Activated B cell treated with CpG ODN at 0.5 μM for 24 hours (primary cell): Measurements from ENCODE around the gene LDLRAD4. TPM values are rescaled to one million over a fixed set of nuclear protein-coding genes. Genes with fewer than 3 reads are reported as not detected.

Experiments used
- ATAC-seq: fragments of 200-7000 bp; cut with Tn5 transposase; one replicate; pipeline ENCODE4 v1.10.0; 2021; ENCODE audit warnings: low read depth, mild to moderate bottlenecking, moderate library complexity
- CTCF ChIA-PET: fragments of 350-600 bp; sonication (Branson Sonifier 250); formaldehyde crosslinking; loops from one replicate; lab custom pipeline; 2021; ENCODE audit warnings: antibody characterized with exemption; lab: Charles Lee
- POLR2A ChIA-PET: fragments of 350-600 bp; sonication (Branson Sonifier 250); formaldehyde crosslinking; loops from one replicate; lab custom pipeline; 2021; ENCODE audit warnings: antibody characterized with exemption; lab: Charles Lee
- DNase-seq: peaks from one replicate; pipeline ENCODE4 v3.0.0; 2022
- H3K27ac Mint-ChIP-seq: one replicate; pipeline ENCODE4 v1.8.0; 2020; ENCODE audit warnings: mixed read lengths
- H3K27me3 Mint-ChIP-seq: one replicate; pipeline ENCODE4 v1.8.0; 2021; ENCODE audit warnings: mixed read lengths
- H3K36me3 Mint-ChIP-seq: one replicate; pipeline ENCODE4 v1.8.0; 2021; ENCODE audit warnings: low read depth, mixed read lengths
- H3K4me1 Mint-ChIP-seq: one replicate; pipeline ENCODE4 v1.8.0; 2021; ENCODE audit warnings: mixed read lengths
- H3K4me3 Mint-ChIP-seq: one replicate; pipeline ENCODE4 v1.8.0; 2020; ENCODE audit warnings: mild to moderate bottlenecking, mixed read lengths
- H3K9me3 Mint-ChIP-seq: one replicate; pipeline ENCODE4 v1.8.0; 2020; ENCODE audit warnings: mixed read lengths
- intact Hi-C: fragments of 100-400 bp; cut with micrococcal nuclease; formaldehyde crosslinking; loops from one replicate; pipeline ENCODE4 v1.15.1; 2024
- total RNA-seq: library from RNA; stranded (reverse); gene quantifications from 2 replicates; pipeline ENCODE4 v1.2.3, GENCODE V29; 2022
- TF ChIP-seq, protein P1 (sequence below): fragments of 200-600 bp; IDR thresholded peaks from one replicate; pipeline ENCODE4 v1.8.0; 2022; ENCODE audit warnings: antibody characterized with exemption, mild to moderate bottlenecking

LDLRAD4 gene
- total RNA-seq, 1 donor from 2014 or later = 66.9 TPM

DNA sequence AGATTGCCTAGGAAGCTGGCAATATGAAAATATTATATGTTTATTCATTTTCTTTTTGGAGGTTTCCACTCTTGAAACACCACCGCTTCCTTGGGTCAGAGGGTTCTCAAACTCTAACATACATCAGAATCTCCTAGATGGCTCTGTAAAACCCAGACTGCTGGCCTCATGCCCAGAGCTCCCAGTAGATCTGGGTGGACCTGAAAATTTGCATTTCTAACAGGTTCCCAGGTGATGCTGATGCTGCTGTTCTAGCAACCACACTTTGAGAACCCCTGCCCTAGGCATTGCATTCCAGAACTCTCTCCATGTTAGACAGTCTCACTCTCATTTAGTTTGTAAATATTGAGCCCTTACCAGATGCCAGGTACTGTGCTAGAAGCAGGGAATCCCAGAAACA, 368.4 kb downstream of the LDLRAD4 start:
- no peak for ATAC-seq
- Mint-ChIP-seq H3K4me3 (peak overlapping the region; percentile 50), H3K9me3 (no peaks in the 10 kb centered on the region), H3K27me3 (no peaks in the 10 kb centered on the region), H3K36me3 (no peaks in the 10 kb centered on the region), H3K27ac (peak overlapping the region; percentile 98), H3K4me1 (peaks cover 60% of the 10 kb centered on the region)
- TF ChIP-seq, protein P1, sequence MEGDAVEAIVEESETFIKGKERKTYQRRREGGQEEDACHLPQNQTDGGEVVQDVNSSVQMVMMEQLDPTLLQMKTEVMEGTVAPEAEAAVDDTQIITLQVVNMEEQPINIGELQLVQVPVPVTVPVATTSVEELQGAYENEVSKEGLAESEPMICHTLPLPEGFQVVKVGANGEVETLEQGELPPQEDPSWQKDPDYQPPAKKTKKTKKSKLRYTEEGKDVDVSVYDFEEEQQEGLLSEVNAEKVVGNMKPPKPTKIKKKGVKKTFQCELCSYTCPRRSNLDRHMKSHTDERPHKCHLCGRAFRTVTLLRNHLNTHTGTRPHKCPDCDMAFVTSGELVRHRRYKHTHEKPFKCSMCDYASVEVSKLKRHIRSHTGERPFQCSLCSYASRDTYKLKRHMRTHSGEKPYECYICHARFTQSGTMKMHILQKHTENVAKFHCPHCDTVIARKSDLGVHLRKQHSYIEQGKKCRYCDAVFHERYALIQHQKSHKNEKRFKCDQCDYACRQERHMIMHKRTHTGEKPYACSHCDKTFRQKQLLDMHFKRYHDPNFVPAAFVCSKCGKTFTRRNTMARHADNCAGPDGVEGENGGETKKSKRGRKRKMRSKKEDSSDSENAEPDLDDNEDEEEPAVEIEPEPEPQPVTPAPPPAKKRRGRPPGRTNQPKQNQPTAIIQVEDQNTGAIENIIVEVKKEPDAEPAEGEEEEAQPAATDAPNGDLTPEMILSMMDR = no peak
- intact Hi-C loops = loop anchor here (1.0 kb wide), 1 partner anchor 8 kb away; no protein-coding TSS in a partner anchor
- ChIA-PET CTCF (interaction anchor here (1.4 to 3.6 kb wide), 4 partner anchors 24 to 43 kb away, joined by 4 to 32 read pairs (median 10); no protein-coding TSS in a partner anchor), POLR2A (interaction anchor here (1.5 to 7.2 kb wide), 8 partner anchors 10 to 48 kb away, joined by 5 to 411 read pairs (median 52); no protein-coding TSS in a partner anchor)
- no peak for DNase-seq

DNA sequence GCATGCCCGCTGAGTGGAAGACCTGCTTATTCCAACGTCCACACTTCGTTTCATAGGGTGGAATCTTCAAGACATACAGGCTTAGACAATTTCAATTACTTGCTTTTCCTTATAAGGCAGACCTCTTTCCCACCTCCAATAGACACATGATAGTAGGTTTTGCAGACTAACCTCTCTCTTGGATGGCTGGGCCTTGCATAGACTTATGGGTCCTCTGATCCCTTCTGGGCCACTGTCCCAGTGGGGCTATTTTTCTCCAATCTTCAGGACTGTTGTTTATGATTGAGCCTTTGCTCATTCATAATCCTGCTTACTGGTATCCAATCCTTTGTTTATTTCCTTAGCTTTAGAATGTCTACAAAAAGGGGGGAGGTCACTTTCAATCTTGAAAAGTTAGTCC, 368.9 kb downstream of the LDLRAD4 start:
- intact Hi-C loops = loop anchor here (1.0 kb wide), 1 partner anchor 8 kb away; no protein-coding TSS in a partner anchor
- H3K9me3 Mint-ChIP-seq = no peaks in the 10 kb centered on the region
- ATAC-seq = no peak
- H3K27ac Mint-ChIP-seq = peak overlapping the region; percentile 98
- peak overlapping the region; percentile 50 for H3K4me3 Mint-ChIP-seq
- H3K36me3 Mint-ChIP-seq = no peaks in the 10 kb centered on the region
- H3K27me3 Mint-ChIP-seq = no peaks in the 10 kb centered on the region
- DNase-seq = no peak
- TF ChIP-seq, protein P1 = no peak
- ChIA-PET POLR2A (interaction anchor here (1.5 to 7.2 kb wide), 8 partner anchors 10 to 49 kb away, joined by 5 to 411 read pairs (median 52); no protein-coding TSS in a partner anchor), CTCF (interaction anchor here (1.4 to 3.6 kb wide), 4 partner anchors 24 to 42 kb away, joined by 4 to 32 read pairs (median 10); no protein-coding TSS in a partner anchor)
- H3K4me1 Mint-ChIP-seq = peaks cover 64% of the 10 kb centered on the region

DNA sequence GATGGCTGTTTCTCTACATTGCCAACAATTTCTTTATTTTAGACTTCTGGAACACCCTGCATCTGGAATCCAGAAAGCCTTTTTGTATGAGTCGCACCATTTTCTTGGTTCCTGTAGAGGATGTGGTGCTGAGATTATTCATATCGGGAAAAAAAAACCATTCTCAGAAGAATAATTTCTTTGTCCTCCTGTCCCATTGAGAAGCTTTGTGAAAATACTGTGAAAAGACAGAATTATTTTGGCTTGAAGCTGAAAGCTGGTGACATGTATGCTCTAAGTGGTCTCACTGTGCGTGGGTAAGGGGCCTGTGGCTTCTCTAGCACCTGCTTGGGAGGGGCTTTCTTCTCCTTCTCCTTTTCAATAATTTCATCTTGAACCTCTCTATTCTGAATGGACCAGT, 369.4 kb downstream of the LDLRAD4 start:
- Mint-ChIP-seq H3K4me3 (no peak overlapping the region), H3K4me1 (peaks cover 64% of the 10 kb centered on the region)

DNA sequence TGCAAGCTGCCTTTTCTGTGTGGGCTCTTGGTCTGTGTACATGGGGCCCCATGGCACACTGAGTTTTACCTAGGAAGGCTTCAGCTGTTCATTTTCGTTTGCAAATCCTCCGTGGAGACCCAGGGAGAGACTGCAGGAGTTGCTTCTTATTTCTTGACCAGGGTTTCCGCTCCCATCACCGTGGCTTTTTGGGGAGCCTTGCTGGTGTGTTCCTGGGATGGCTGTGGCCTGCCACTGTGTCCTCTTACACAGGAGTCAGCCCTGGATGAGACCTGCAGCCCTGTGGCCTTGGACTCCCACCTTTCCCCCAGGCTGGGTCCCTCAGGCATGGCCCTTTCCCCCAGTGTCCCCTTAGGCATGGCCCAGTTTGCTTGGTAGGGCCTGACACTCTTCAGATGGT, 370.8 kb downstream of the LDLRAD4 start:
- TF ChIP-seq, protein P1 = no peak
- Mint-ChIP-seq H3K4me3 (no peak overlapping the region), H3K27ac (no peak overlapping the region), H3K27me3 (no peaks in the 10 kb centered on the region), H3K9me3 (no peaks in the 10 kb centered on the region), H3K4me1 (peaks cover 58% of the 10 kb centered on the region), H3K36me3 (no peaks in the 10 kb centered on the region)
- CTCF ChIA-PET = no interaction called here
- DNase-seq (no peak), ATAC-seq (no peak)
- intact Hi-C loops = no loop called here
- POLR2A ChIA-PET = interaction anchor here (0.7 to 7.2 kb wide), 5 partner anchors 10 to 105 kb away, joined by 3 to 411 read pairs (median 3); no protein-coding TSS in a partner anchor

More for the DNA sequence above, 369.4 kb downstream of the LDLRAD4 start:
- no peak for ATAC-seq
- no peak for DNase-seq
- Mint-ChIP-seq H3K9me3 (no peaks in the 10 kb centered on the region), H3K27ac (peak overlapping the region; percentile 98), H3K36me3 (no peaks in the 10 kb centered on the region), H3K27me3 (no peaks in the 10 kb centered on the region)
- ChIA-PET CTCF (interaction anchor here (1.4 to 3.6 kb wide), 3 partner anchors 25 to 30 kb away, joined by 4 to 32 read pairs (median 14); no protein-coding TSS in a partner anchor), POLR2A (interaction anchor here (1.9 to 7.2 kb wide), 5 partner anchors 12 to 49 kb away, joined by 5 to 411 read pairs (median 151); no protein-coding TSS in a partner anchor)
- TF ChIP-seq, protein P1 = no peak
- intact Hi-C loops = loop anchor here (1.0 kb wide), 1 partner anchor 7 kb away; no protein-coding TSS in a partner anchor

DNA sequence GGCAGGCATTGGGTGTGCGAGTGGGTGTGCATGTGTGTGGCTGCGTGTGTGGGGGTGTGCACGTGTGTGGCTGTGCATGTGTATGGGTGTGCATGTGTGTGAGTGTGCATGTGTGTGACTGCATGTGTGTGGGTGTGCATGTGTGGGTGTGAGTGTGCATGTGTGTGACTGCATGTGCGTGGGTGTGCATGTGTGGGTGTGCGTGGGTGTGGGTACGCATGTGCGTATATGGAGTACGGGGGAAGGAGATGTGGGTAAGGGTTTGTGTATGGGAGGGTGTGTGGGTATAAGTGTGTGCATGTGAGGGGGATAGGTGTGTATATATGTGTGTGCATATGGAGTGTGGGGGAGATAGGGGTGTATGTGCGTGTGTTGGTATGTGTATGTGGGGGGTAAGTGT, 371.4 kb downstream of the LDLRAD4 start:
- H3K9me3 Mint-ChIP-seq = no peaks in the 10 kb centered on the region
- no peak overlapping the region for H3K4me3 Mint-ChIP-seq
- TF ChIP-seq, protein P1 = no peak
- ATAC-seq = no peak
- peaks cover 52% of the 10 kb centered on the region for H3K4me1 Mint-ChIP-seq
- ChIA-PET CTCF (interaction anchor here (1.0 kb wide), 1 partner anchor 30 kb away, joined by 3 read pairs; no protein-coding TSS in a partner anchor), POLR2A (interaction anchor here (1.0 to 7.2 kb wide), 3 partner anchors 22 to 27 kb away, joined by 3 to 411 read pairs (median 3); no protein-coding TSS in a partner anchor)
- DNase-seq = no peak
- no peaks in the 10 kb centered on the region for H3K36me3 Mint-ChIP-seq
- H3K27ac Mint-ChIP-seq = no peak overlapping the region
- intact Hi-C loops = no loop called here
- no peaks in the 10 kb centered on the region for H3K27me3 Mint-ChIP-seq
